K562 (cell line): Measurements from ENCODE around the gene TSSK6. TPM values are rescaled to one million over a fixed set of nuclear protein-coding genes. Genes with fewer than 3 reads are reported as not detected.

Source experiments
- CBFB ChIP-seq: sonication (generic); formaldehyde crosslinking; IDR thresholded peaks from 2 replicates; pipeline ENCODE4 v1.4.0; 2020; ENCODE audit warnings: mild to moderate bottlenecking, missing genetic modification reagents
- CUX1 ChIP-seq: fragments of 200-800 bp; sonication (Bioruptor generic); IDR thresholded peaks from 2 replicates; pipeline ENCODE4 v1.6.1; 2016; ENCODE audit warnings: missing genetic modification characterization, missing compliant biosample characterization
- GATA2 ChIP-seq: sonication (generic); formaldehyde crosslinking; IDR thresholded peaks from 2 replicates; pipeline ENCODE4 v1.4.0; 2020; ENCODE audit warnings: mild to moderate bottlenecking, missing genetic modification reagents
- HMGN3 ChIP-seq: IDR thresholded peaks from 2 replicates; pipeline ENCODE4 v1.6.1; 2011; ENCODE audit warnings: borderline replicate concordance, low read depth, mild to moderate bottlenecking, mixed read lengths, low read length; ENCODE audit not compliant: insufficient read length; ENCODE audit errors: extremely low read depth
- POLR3G ChIP-seq: IDR thresholded peaks from 2 replicates; pipeline ENCODE4 v1.6.1; 2011; ENCODE audit not compliant: insufficient read length, insufficient replicate concordance; ENCODE audit errors: extremely low read depth
- SAP30 ChIP-seq: fragments of 200-600 bp; sonication (generic); IDR thresholded peaks from 2 replicates; pipeline ENCODE4 v1.6.1; 2012; ENCODE audit warnings: borderline replicate concordance, low read depth, mild to moderate bottlenecking, moderate library complexity, low read length, control low read depth, inconsistent platforms; ENCODE audit not compliant: insufficient read depth, poor library complexity, severe bottlenecking
- SP1 ChIP-seq: sonication (generic); formaldehyde crosslinking; IDR thresholded peaks from 2 replicates; pipeline ENCODE4 v1.8.1; 2022; ENCODE audit warnings: mild to moderate bottlenecking, missing genetic modification reagents
- ZNF277 ChIP-seq: fragments of 250-450 bp; sonication (Bioruptor Pico); IDR thresholded peaks from 2 replicates; pipeline ENCODE4 v1.8.0; 2022; ENCODE audit warnings: inconsistent platforms, mild to moderate bottlenecking, moderate library complexity, borderline replicate concordance
- ZNF407 ChIP-seq: fragments of 450-650 bp; IDR thresholded peaks from 2 replicates; pipeline ENCODE4 v1.6.1; 2016; ENCODE audit warnings: low read depth
- ZNF444 ChIP-seq: fragments of 250-450 bp; sonication (Bioruptor Pico); IDR thresholded peaks from 2 replicates; pipeline ENCODE4 v1.4.0; 2020; ENCODE audit warnings: mild to moderate bottlenecking, moderate library complexity
- polyA plus RNA-seq, 8 experiments: library from polyadenylated mRNA; depleted of rRNA in 4 of 8; stranded (reverse) in 5 of 8; unstranded in 3 of 8; fragments of >200 nt; fragmentation: Nextera tagmentation in 2 of 8; fragmentation: Illumina TruSeq in 1 of 8; extraction: Ambion mirVana in 2 of 8; extraction: Trizol in 1 of 8; gene quantifications; 2 replicates each; pipeline versions ENCODE4 v1.2.1 to v1.2.3, GENCODE V29; 2011 to 2014; ENCODE audit warnings: inconsistent platforms in 1 of 8, missing spikeins in 1 of 8
- total RNA-seq, 7 experiments: library from RNA; depleted of rRNA in 6 of 7; stranded (reverse); fragments of >200 nt in 6 of 7; fragmentation: Illumina TruSeq in 2 of 7; extraction: Trizol in 2 of 7; gene quantifications; 2 replicates each; pipeline versions ENCODE4 v1.2.1 to v1.2.3, GENCODE V29; 2011 to 2021; ENCODE audit warnings: low replicate concordance in 1 of 7

TSSK6 gene
- total and polyA plus RNA-seq, 9 of the 15 experiments (the other 6 are each of a cell fraction or from before 2014, with no cell fraction given): 0.21 to 2.6 (median 1.5) TPM; not detected in 3

- TF ChIP-seq CUX1 (CRISPR knock-in tag): no peak
- no peak for TF ChIP-seq ZNF277 (CRISPR knock-in tag)
- no peak for TF ChIP-seq POLR3G
- TF ChIP-seq HMGN3: peak; percentile 63
- TF ChIP-seq GATA2 (CRISPR knock-in tag): no peak
- no peak for TF ChIP-seq ZNF444 (CRISPR knock-in tag)
- TF ChIP-seq ZNF407: no peak
- peak; percentile 71 for TF ChIP-seq SP1
- no peak for TF ChIP-seq CBFB
- peak; percentile 89 for TF ChIP-seq SAP30
These were observed 533 bp upstream of the TSSK6 start, which contains the start of gene NDUFA13 (continued) for GRCh38 chr19:19515642-19516519.
